Measurements from ENCODE around the gene NGB. TPM values are rescaled to one million over a fixed set of nuclear protein-coding genes. Genes with fewer than 3 reads are reported as not detected.

The NGB gene
- total RNA-seq, 1 donor from 2014 or later, result not detected

DNA sequence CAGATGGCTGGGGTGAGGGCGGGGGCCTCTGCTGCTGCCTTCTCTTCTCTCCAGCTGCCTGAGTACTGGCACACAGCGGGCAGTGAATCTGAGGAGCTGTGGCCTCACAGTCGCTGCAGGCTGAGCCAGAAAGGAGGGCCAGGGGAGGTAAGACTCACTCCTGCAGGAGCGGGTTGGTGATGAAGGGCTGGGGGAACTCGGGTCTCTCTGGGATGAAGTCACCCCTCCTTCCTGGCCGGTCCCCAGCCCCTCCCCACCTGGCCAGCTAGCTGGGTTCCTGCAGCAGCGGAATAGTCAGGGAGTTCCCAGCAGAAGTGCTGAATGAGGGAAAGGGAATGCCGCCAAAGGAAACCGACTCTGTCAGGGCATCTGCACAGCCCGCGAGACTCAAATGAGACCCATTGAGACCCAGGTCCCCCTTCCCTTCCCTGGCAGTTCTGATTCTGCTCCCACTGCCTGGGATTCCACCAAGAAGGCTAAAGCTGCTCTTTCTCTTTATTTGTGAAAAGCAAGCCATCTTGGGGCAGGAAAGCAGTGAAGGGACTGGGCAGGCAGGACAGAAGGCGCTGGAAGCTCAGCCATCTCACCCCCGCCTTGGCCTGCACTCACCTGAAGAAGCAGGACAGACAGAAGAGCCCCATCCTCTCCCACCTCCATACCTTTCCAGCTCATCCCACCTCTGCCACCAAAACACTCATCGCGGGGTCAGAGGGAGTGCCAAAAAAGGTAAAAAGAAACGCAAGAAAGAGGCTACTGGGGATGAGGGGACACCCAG lies 5.3 kb downstream of the NGB start:
- peaks cover 39% of the 10 kb centered on the region for H3K27me3 Mint-ChIP-seq (ENCODE audit: low read depth)
- TF ChIP-seq, protein P1, sequence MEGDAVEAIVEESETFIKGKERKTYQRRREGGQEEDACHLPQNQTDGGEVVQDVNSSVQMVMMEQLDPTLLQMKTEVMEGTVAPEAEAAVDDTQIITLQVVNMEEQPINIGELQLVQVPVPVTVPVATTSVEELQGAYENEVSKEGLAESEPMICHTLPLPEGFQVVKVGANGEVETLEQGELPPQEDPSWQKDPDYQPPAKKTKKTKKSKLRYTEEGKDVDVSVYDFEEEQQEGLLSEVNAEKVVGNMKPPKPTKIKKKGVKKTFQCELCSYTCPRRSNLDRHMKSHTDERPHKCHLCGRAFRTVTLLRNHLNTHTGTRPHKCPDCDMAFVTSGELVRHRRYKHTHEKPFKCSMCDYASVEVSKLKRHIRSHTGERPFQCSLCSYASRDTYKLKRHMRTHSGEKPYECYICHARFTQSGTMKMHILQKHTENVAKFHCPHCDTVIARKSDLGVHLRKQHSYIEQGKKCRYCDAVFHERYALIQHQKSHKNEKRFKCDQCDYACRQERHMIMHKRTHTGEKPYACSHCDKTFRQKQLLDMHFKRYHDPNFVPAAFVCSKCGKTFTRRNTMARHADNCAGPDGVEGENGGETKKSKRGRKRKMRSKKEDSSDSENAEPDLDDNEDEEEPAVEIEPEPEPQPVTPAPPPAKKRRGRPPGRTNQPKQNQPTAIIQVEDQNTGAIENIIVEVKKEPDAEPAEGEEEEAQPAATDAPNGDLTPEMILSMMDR (IDR thresholded peaks at IDR 0.05), result no peak
- no peak overlapping the region for H3K27ac Mint-ChIP-seq (ENCODE audit: unreplicated experiment)
- H3K4me3 Mint-ChIP-seq (ENCODE audit: unreplicated experiment), result no peak overlapping the region
- peaks cover 2% of the 10 kb centered on the region for H3K36me3 Mint-ChIP-seq (ENCODE audit: low read depth)
- peaks cover 5% of the 10 kb centered on the region for H3K9me3 Mint-ChIP-seq (ENCODE audit: low read depth)
- H3K4me1 Mint-ChIP-seq (ENCODE audit: low read depth), result peaks cover 2% of the 10 kb centered on the region
- DNase-seq (ENCODE audit: low spot score), result peak; percentile 62

DNA sequence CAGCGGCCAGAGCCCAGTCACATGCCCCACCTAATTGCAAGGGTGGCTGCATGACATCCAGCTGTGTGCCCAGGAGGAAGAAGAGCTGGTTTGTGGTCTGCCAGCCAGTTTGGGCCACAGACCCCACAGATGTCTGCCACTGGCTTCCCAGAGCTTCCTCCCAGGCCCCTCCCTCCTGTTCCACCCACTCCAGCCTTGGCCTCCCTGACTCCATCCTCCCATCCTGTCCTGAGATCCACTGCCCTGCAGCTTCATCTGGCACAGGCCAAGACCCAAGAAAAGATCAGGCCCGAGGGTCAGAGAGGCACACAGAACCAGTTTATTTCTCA lies 5.9 kb downstream of the NGB start:
- H3K4me3 Mint-ChIP-seq (ENCODE audit: unreplicated experiment), result no peak overlapping the region
- peaks cover 2% of the 10 kb centered on the region for H3K36me3 Mint-ChIP-seq (ENCODE audit: low read depth)
- H3K9me3 Mint-ChIP-seq (ENCODE audit: low read depth), result peaks cover 5% of the 10 kb centered on the region
- DNase-seq (ENCODE audit: low spot score), result peak; percentile 37
- H3K27ac Mint-ChIP-seq (ENCODE audit: unreplicated experiment), result no peak overlapping the region
- H3K4me1 Mint-ChIP-seq (ENCODE audit: low read depth), result peaks cover 2% of the 10 kb centered on the region
- TF ChIP-seq, protein P1 (IDR thresholded peaks at IDR 0.05), result no peak
- H3K27me3 Mint-ChIP-seq (ENCODE audit: low read depth), result peaks cover 38% of the 10 kb centered on the region

DNA sequence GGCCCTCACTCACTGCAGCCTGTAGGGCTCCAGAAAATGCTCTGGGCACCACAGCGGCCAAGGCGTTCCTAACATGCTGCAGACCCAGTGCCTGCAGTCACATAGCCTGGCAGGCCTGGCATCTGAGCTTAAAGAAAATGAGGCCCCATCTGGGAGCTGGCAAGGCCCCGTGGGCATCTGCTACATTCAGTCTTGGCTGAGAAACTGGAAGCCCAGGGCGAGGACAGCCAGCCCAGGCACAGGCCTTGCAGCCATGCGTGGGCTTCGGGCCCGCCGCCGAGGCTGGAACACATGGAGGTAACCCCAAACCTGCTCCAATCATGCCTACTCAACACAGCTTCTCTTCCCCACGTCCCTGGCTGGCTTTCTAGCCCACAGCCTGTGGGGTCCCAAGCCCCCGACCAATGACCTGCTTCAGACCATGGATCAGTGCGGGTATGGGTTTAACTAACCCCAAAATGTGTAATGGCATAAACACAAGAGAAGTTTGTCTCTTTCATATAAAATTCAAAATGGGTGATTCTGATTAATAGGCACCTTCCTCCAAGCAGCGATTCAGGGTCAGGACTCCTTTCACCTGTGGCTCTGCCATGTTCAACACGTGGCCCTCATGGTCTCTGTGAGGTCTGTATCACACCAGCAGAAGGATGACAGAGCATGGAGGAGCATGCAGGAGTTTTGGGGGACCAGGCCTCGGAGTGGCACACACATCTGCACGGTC lies 6.4 kb downstream of the NGB start:
- H3K36me3 Mint-ChIP-seq (ENCODE audit: low read depth), result peaks cover 2% of the 10 kb centered on the region
- peak; percentile 65 for DNase-seq (ENCODE audit: low spot score)
- no peak overlapping the region for H3K27ac Mint-ChIP-seq (ENCODE audit: unreplicated experiment)
- no peaks in the 10 kb centered on the region for H3K4me1 Mint-ChIP-seq (ENCODE audit: low read depth)
- TF ChIP-seq, protein P1 (IDR thresholded peaks at IDR 0.05), result no peak
- no peak overlapping the region for H3K4me3 Mint-ChIP-seq (ENCODE audit: unreplicated experiment)
- H3K27me3 Mint-ChIP-seq (ENCODE audit: low read depth), result peaks cover 39% of the 10 kb centered on the region
- H3K9me3 Mint-ChIP-seq (ENCODE audit: low read depth), result peaks cover 5% of the 10 kb centered on the region

- H3K4me1 Mint-ChIP-seq (ENCODE audit: low read depth), result no peaks in the 10 kb centered on the region
- peaks cover 3% of the 10 kb centered on the region for H3K36me3 Mint-ChIP-seq (ENCODE audit: low read depth)
- DNase-seq (ENCODE audit: low spot score), result peak; percentile 84
- H3K27ac Mint-ChIP-seq (ENCODE audit: unreplicated experiment), result no peak overlapping the region
- TF ChIP-seq, protein P1 (IDR thresholded peaks at IDR 0.05), result no peak
- peaks cover 31% of the 10 kb centered on the region for H3K27me3 Mint-ChIP-seq (ENCODE audit: low read depth)
- no peak overlapping the region for H3K4me3 Mint-ChIP-seq (ENCODE audit: unreplicated experiment)
- H3K9me3 Mint-ChIP-seq (ENCODE audit: low read depth), result no peaks in the 10 kb centered on the region
Observed at GRCh38 chr14:77260631-77261030, 10.4 kb downstream of the NGB start.

DNA sequence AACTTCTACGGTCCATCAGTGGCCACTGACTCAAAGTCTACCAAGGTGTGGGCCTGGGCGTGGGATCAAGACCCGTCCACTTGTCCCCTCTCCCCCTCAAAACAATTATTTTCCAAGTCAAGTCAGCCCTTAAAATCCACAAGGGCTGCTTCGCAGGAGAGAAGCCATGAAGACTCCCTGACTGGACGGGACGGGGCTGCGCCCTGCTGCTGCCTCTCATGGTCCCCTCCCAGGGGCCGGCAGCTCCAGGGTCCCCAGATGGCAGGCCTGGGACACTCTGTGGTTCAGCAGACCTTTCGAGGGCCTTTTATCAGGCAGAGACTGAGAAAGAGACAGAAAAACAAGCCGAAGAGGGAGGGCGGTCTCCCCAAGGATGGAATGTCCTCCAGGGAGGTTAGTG lies 10.8 kb downstream of the NGB start:
- peaks cover 31% of the 10 kb centered on the region for H3K27me3 Mint-ChIP-seq (ENCODE audit: low read depth)
- DNase-seq (ENCODE audit: low spot score), result peak; percentile 55
- no peaks in the 10 kb centered on the region for H3K4me1 Mint-ChIP-seq (ENCODE audit: low read depth)
- no peaks in the 10 kb centered on the region for H3K9me3 Mint-ChIP-seq (ENCODE audit: low read depth)
- H3K4me3 Mint-ChIP-seq (ENCODE audit: unreplicated experiment), result no peak overlapping the region
- peaks cover 3% of the 10 kb centered on the region for H3K36me3 Mint-ChIP-seq (ENCODE audit: low read depth)
- TF ChIP-seq, protein P1 (IDR thresholded peaks at IDR 0.05), result no peak
- no peak overlapping the region for H3K27ac Mint-ChIP-seq (ENCODE audit: unreplicated experiment)
